ENCODE measurements around the gene CYP11A1.
A peak's percentile ranks its signal among the peaks of the same experiment; 100 is the strongest.

The CYP11A1 gene

GRCh38 chr15:74340150-74340549 lies 27.3 kb downstream of the CYP11A1 start:
- no peak for DNase-seq

GRCh38 chr15:74339371-74339770 lies 28.1 kb downstream of the CYP11A1 start:
- DNase-seq = no peak

GRCh38 chr15:74338676-74339075 lies 28.8 kb downstream of the CYP11A1 start:
- no peak for DNase-seq

GRCh38 chr15:74337607-74338211 lies 29.7 kb downstream of the CYP11A1 start:
- no peak for DNase-seq

GRCh38 chr15:74337146-74337545 lies 30.3 kb downstream of the CYP11A1 start:
- no peak for DNase-seq

GRCh38 chr15:74336061-74337005 lies 31.1 kb downstream of the CYP11A1 start:
- no peak for DNase-seq

GRCh38 chr15:74335396-74335795 lies 32.0 kb downstream of the CYP11A1 start:
- no peak for DNase-seq

- no peak for DNase-seq
These were observed 33.3 kb downstream of the CYP11A1 start for GRCh38 chr15:74334127-74334526.

GRCh38 chr15:74333662-74334061 lies 33.8 kb downstream of the CYP11A1 start:
- no peak for DNase-seq

GRCh38 chr15:74333093-74333492 lies 34.4 kb downstream of the CYP11A1 start:
- DNase-seq = no peak

- DNase-seq = no peak
These were observed 34.8 kb downstream of the CYP11A1 start for GRCh38 chr15:74332611-74333010.

GRCh38 chr15:74332011-74332410 lies 35.4 kb downstream of the CYP11A1 start:
- DNase-seq = no peak

GRCh38 chr15:74330861-74331408 lies 36.5 kb downstream of the CYP11A1 start:
- no peak for DNase-seq

- DNase-seq = no peak
These were observed 39.0 kb downstream of the CYP11A1 start for GRCh38 chr15:74328331-74329056.

- no peak for DNase-seq
These were observed 39.7 kb downstream of the CYP11A1 start for GRCh38 chr15:74327756-74328155.

GRCh38 chr15:74326746-74327145 lies 40.7 kb downstream of the CYP11A1 start:
- DNase-seq = no peak

- DNase-seq = no peak
These were observed 42.7 kb downstream of the CYP11A1 start for GRCh38 chr15:74324714-74325113.

- peak; percentile 60 for DNase-seq
These were observed 44.8 kb downstream of the CYP11A1 start for GRCh38 chr15:74322558-74323180.

GRCh38 chr15:74320352-74321247 lies 46.8 kb downstream of the CYP11A1 start:
- DNase-seq = peak; percentile 12

GRCh38 chr15:74319596-74320351 lies 47.7 kb downstream of the CYP11A1 start:
- no peak for DNase-seq

GRCh38 chr15:74319138-74319460 lies 48.3 kb downstream of the CYP11A1 start:
- no peak for DNase-seq
